IMR-90 (cell line): ENCODE data around the gene NPIPB8.
A peak's percentile ranks its signal among the peaks of the same experiment; 100 is the strongest.
"Not testable (repeated sequence)": the region's sequence is repeated elsewhere in the genome, so short reads cannot be mapped to it uniquely, and the experiment has no call there.

ENCODE experiments used
- BHLHE40 ChIP-seq: fragments of 150-350 bp; IDR thresholded peaks from 2 replicates; pipeline ENCODE4 v1.6.1; 2016; ENCODE audit warnings: mild to moderate bottlenecking, low read depth, low read length
- CEBPB ChIP-seq: IDR thresholded peaks from 2 replicates; pipeline ENCODE4 v1.6.1; 2012; ENCODE audit warnings: low read depth, low read length, improper control_type of control experiment
- CHD1 ChIP-seq: IDR thresholded peaks from 2 replicates; pipeline ENCODE4 v1.6.1; 2012; ENCODE audit warnings: low read depth, low read length, improper control_type of control experiment
- CTCF ChIP-seq: conservative IDR thresholded peaks from 2 replicates; pipeline ENCODE4 v1.5.1; 2012; ENCODE audit warnings: mild to moderate bottlenecking, low read depth, low read length, improper control_type of control experiment
- ELK1 ChIP-seq: fragments of 150-350 bp; IDR thresholded peaks from 2 replicates; pipeline ENCODE4 v1.6.1; 2016; ENCODE audit warnings: low read depth, mild to moderate bottlenecking, low read length, moderate library complexity, borderline replicate concordance
- MAFK ChIP-seq: IDR thresholded peaks from 2 replicates; pipeline ENCODE4 v1.6.1; 2012; ENCODE audit warnings: low read depth, low read length, improper control_type of control experiment
- MAZ ChIP-seq: IDR thresholded peaks from 2 replicates; pipeline ENCODE4 v1.6.1; 2012; ENCODE audit warnings: low read depth, mild to moderate bottlenecking, low read length, improper control_type of control experiment, moderate library complexity, borderline replicate concordance
- MXI1 ChIP-seq: IDR thresholded peaks from 2 replicates; pipeline ENCODE4 v1.6.1; 2012; ENCODE audit warnings: low read depth, mild to moderate bottlenecking, low read length, moderate library complexity, borderline replicate concordance
- POLR2A ChIP-seq: IDR thresholded peaks from 2 replicates; pipeline ENCODE4 v1.6.1; 2012; ENCODE audit warnings: mild to moderate bottlenecking, low read depth, low read length
- RAD21 ChIP-seq: IDR thresholded peaks from 2 replicates; pipeline ENCODE4 v1.6.1; 2012; ENCODE audit warnings: low read length, improper control_type of control experiment
- RCOR1 ChIP-seq: IDR thresholded peaks from 2 replicates; pipeline ENCODE4 v1.6.1; 2012; ENCODE audit warnings: mild to moderate bottlenecking, low read length, improper control_type of control experiment; ENCODE audit not compliant: insufficient replicate concordance
- RFX5 ChIP-seq: IDR thresholded peaks from 2 replicates; pipeline ENCODE4 v1.8.0; 2012; ENCODE audit warnings: low read depth, mild to moderate bottlenecking, low read length, moderate library complexity
- SMC3 ChIP-seq: fragments of 150-350 bp; IDR thresholded peaks from 2 replicates; pipeline ENCODE4 v1.6.1; 2016; ENCODE audit warnings: low read depth, mild to moderate bottlenecking, antibody characterized with exemption, low read length, moderate library complexity
- USF2 ChIP-seq: fragments of 150-350 bp; IDR thresholded peaks from 2 replicates; pipeline ENCODE4 v1.6.1; 2017; ENCODE audit warnings: mild to moderate bottlenecking, antibody characterized with exemption, low read length, low read depth

GRCh38 chr16:28615486-28616223, 22.2 kb upstream of the NPIPB8 start:
- TF ChIP-seq RAD21 (peak; percentile 70), CTCF (peak; percentile 57), SMC3 (peak; percentile 58)
- TF ChIP-seq POLR2A, RCOR1, CEBPB, RFX5, ELK1, MXI1, MAZ, USF2, BHLHE40, MAFK, CHD1: not testable (repeated sequence)
